HL-60 (cell line): Measurements from ENCODE around the gene KLHL4.

Source experiments
- CTCF ChIP-seq: IDR thresholded peaks from one replicate; pipeline ENCODE4 v1.5.1; 2011; ENCODE audit warnings: low read length, control low read depth, inconsistent platforms; ENCODE audit not compliant: insufficient read depth
- GABPA ChIP-seq: IDR thresholded peaks from 2 replicates; pipeline ENCODE4 v1.6.1; 2012; ENCODE audit warnings: low read depth
- POLR2AphosphoS5 ChIP-seq: IDR thresholded peaks from 2 replicates; pipeline ENCODE4 v1.6.1; 2012; ENCODE audit warnings: low read depth
- REST ChIP-seq: IDR thresholded peaks from 2 replicates; pipeline ENCODE4 v1.6.1; 2012; ENCODE audit warnings: low read depth; ENCODE audit not compliant: insufficient replicate concordance

DNA sequence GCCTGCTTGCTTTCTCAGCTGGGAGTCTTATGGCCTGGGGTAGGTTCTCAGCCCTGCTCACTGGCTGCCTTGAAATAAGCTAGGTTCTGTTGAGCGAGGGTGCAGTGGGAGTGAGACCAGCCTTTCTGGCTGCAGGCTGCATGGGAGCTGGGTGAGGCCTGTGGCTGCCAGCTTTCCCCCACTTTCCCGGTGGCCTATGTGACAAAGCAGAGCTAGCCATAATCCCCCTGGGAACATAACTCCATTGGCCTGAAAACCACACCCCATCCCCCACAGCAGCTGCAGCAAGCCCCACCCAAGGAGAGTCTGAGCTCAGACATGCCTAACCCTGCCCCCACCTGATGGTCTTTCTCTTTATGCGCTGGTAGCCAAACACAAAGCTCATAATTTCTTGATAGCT lies 118.9 kb downstream of the KLHL4 start:
- TF ChIP-seq CTCF: no peak
- no peak for TF ChIP-seq POLR2AphosphoS5
- TF ChIP-seq GABPA: no peak
- no peak for TF ChIP-seq REST
